Activated effector memory CD4-positive, alpha-beta T cell treated with Interleukin-2 at 50 U/mL for 16 hours (primary cell): ENCODE results near the gene CELSR1.
"Not testable (repeated sequence)": the region's sequence is repeated elsewhere in the genome, so short reads cannot be mapped to it uniquely, and the experiment has no call there.

Experiments used
- DNase-seq: peaks from one replicate; pipeline ENCODE4 v3.0.0-alpha.2; 2020

The CELSR1 gene

GRCh38 chr22:46478083-46478551 lies 59.3 kb downstream of the CELSR1 start:
- no peak for DNase-seq

GRCh38 chr22:46476547-46476941 lies 60.9 kb downstream of the CELSR1 start:
- DNase-seq: no peak

- no peak for DNase-seq
Measured at GRCh38 chr22:46473896-46474557, 63.4 kb downstream of the CELSR1 start.

GRCh38 chr22:46473021-46473779 lies 64.2 kb downstream of the CELSR1 start:
- DNase-seq: no peak

- DNase-seq: no peak
Measured at GRCh38 chr22:46472722-46473016, 64.8 kb downstream of the CELSR1 start.

- no peak for DNase-seq
Measured at GRCh38 chr22:46471901-46472721, 65.3 kb downstream of the CELSR1 start.

GRCh38 chr22:46471330-46471729 lies 66.1 kb downstream of the CELSR1 start:
- not testable (repeated sequence) for DNase-seq

- no peak for DNase-seq
Measured at GRCh38 chr22:46469711-46470110, 67.7 kb downstream of the CELSR1 start.

GRCh38 chr22:46467006-46467405 lies 70.4 kb downstream of the CELSR1 start:
- no peak for DNase-seq

- DNase-seq: no peak
Measured at GRCh38 chr22:46466255-46466676, 71.2 kb downstream of the CELSR1 start.

GRCh38 chr22:46465793-46466192 lies 71.6 kb downstream of the CELSR1 start:
- DNase-seq: no peak

- no peak for DNase-seq
Measured at GRCh38 chr22:46465345-46465720, 72.1 kb downstream of the CELSR1 start.

- no peak for DNase-seq
Measured at GRCh38 chr22:46464701-46465344, 72.6 kb downstream of the CELSR1 start.

- DNase-seq: no peak
Measured at GRCh38 chr22:46464296-46464695, 73.1 kb downstream of the CELSR1 start.

- no peak for DNase-seq
Measured at GRCh38 chr22:46463435-46464227, 73.8 kb downstream of the CELSR1 start.

- no peak for DNase-seq
Measured at GRCh38 chr22:46462726-46463371, 74.6 kb downstream of the CELSR1 start.

- DNase-seq: no peak
Measured at GRCh38 chr22:46461566-46462180, 75.7 kb downstream of the CELSR1 start.

- DNase-seq: no peak
Measured at GRCh38 chr22:46460857-46461256, 76.6 kb downstream of the CELSR1 start.

- no peak for DNase-seq
Measured at GRCh38 chr22:46459347-46460065, 77.9 kb downstream of the CELSR1 start.

- no peak for DNase-seq
Measured at GRCh38 chr22:46458525-46458924, 78.9 kb downstream of the CELSR1 start.
